SK-N-SH (cell line): ENCODE data around the gene MUC16. TPM values are rescaled to one million over a fixed set of nuclear protein-coding genes. Genes with fewer than 3 reads are reported as not detected.

ENCODE experiments used
- CTCF ChIA-PET: fragments of 300-600, 350-600 bp; formaldehyde crosslinking; extraction: SDS; loops from one replicate; lab custom pipeline; 2021; lab: Yijun Ruan, JAX
- POLR2A ChIA-PET: fragments of 350-600 bp; sonication (Branson Sonifier 250); formaldehyde crosslinking; extraction: SDS; loops from one replicate; lab custom pipeline; 2020; ENCODE audit warnings: antibody characterized with exemption, inconsistent platforms; lab: Yijun Ruan, JAX
- DNase-seq: peaks from one replicate; pipeline ENCODE4 v3.0.0; 2012
- H2AFZ ChIP-seq: fragments of 200-600 bp; sonication (generic); 2 replicates; pipeline ENCODE4 v1.8.1; 2016; ENCODE audit warnings: antibody characterized with exemption, mild to moderate bottlenecking, low read depth
- H3F3A ChIP-seq: fragments of 200-600 bp; sonication (generic); replicated peaks from 2 replicates; pipeline ENCODE3; 2016; ENCODE audit warnings: antibody characterized with exemption, mild to moderate bottlenecking; ENCODE audit not compliant: insufficient read depth
- H3K27ac ChIP-seq, 2 experiments: fragments of 200-500 bp in 1 of 2; fragments of 200-600 bp in 1 of 2; sonication (Bioruptor generic) in 1 of 2; sonication (generic), shearing (Covaris generic) in 1 of 2; 2 replicates each; pipeline versions ENCODE4 v1.5.1 to v1.6.1; 2014 to 2016; ENCODE audit warnings: low read depth in 2 of 2, inconsistent platforms in 1 of 2, low read length in 1 of 2, mild to moderate bottlenecking in 1 of 2, mixed read lengths in 1 of 2
- H3K27me3 ChIP-seq: fragments of 200-600 bp; sonication (generic), shearing (Covaris generic); 2 replicates; pipeline ENCODE4 v1.6.1; 2016; ENCODE audit warnings: mixed run types; ENCODE audit not compliant: insufficient read depth
- H3K36me3 ChIP-seq, 2 experiments: fragments of 200-500 bp in 1 of 2; fragments of 200-600 bp in 1 of 2; sonication (Bioruptor generic) in 1 of 2; sonication (generic) in 1 of 2; replicated peaks in 1 of 2; 2 replicates each; pipeline versions ENCODE3 to v1.5.1; 2014 to 2016; ENCODE audit warnings: low read length in 1 of 2, mild to moderate bottlenecking in 1 of 2; ENCODE audit not compliant: insufficient read depth in 2 of 2, control insufficient read depth in 1 of 2
- H3K4me1 ChIP-seq, 2 experiments: fragments of 200-500 bp in 1 of 2; fragments of 200-600 bp in 1 of 2; sonication (Bioruptor generic) in 1 of 2; sonication (generic), shearing (Covaris generic) in 1 of 2; 2 replicates each; pipeline versions ENCODE4 v1.5.1 to v1.6.1; 2014 to 2016; ENCODE audit warnings: low read depth in 1 of 2, low read length in 1 of 2, mixed run types in 1 of 2; ENCODE audit not compliant: insufficient read depth in 2 of 2, control insufficient read depth in 1 of 2
- H3K4me2 ChIP-seq: fragments of 200-600 bp; sonication (generic), shearing (Covaris generic); 2 replicates; pipeline ENCODE4 v1.6.1; 2017; ENCODE audit warnings: mixed run types
- H3K4me3 ChIP-seq, 2 experiments: fragments of 200-500 bp in 1 of 2; fragments of 200-600 bp in 1 of 2; sonication (Bioruptor generic) in 1 of 2; sonication (generic), shearing (Covaris generic) in 1 of 2; 2 replicates each; pipeline versions ENCODE4 v1.5.1 to v1.8.1; 2014 to 2016; ENCODE audit warnings: low read depth in 2 of 2, inconsistent platforms in 1 of 2, low read length in 1 of 2, mild to moderate bottlenecking in 1 of 2, mixed read lengths in 1 of 2, moderate library complexity in 1 of 2
- H3K79me2 ChIP-seq: fragments of 200-600 bp; sonication (generic); 2 replicates; pipeline ENCODE4 v1.8.1; 2017; ENCODE audit warnings: mild to moderate bottlenecking; ENCODE audit not compliant: insufficient read depth
- H3K9ac ChIP-seq: fragments of 200-600 bp; sonication (generic); 2 replicates; pipeline ENCODE4 v1.6.1; 2017; ENCODE audit warnings: mixed run types
- H3K9me2 ChIP-seq: fragments of 200-600 bp; sonication (generic); 2 replicates; pipeline ENCODE4 v1.6.1; 2017; ENCODE audit warnings: mixed run types
- H3K9me3 ChIP-seq: fragments of 200-600 bp; sonication (generic); 2 replicates; pipeline ENCODE4 v1.6.1; 2017; ENCODE audit warnings: mixed run types, mild to moderate bottlenecking, moderate library complexity
- H4K20me1 ChIP-seq: fragments of 200-600 bp; sonication (generic); 2 replicates; pipeline ENCODE4 v1.6.1; 2017; ENCODE audit warnings: mild to moderate bottlenecking, mixed run types; ENCODE audit not compliant: insufficient read depth
- FOXJ3 ChIP-seq: sonication (generic); formaldehyde crosslinking; IDR thresholded peaks from 2 replicates; pipeline ENCODE4 v1.5.1; 2020; ENCODE audit warnings: mild to moderate bottlenecking, missing genetic modification reagents
- MXI1 ChIP-seq: IDR thresholded peaks from 2 replicates; pipeline ENCODE4 v1.6.1; 2012; ENCODE audit warnings: mild to moderate bottlenecking, low read depth, low read length, improper control_type of control experiment
- NFIC ChIP-seq: IDR thresholded peaks from 2 replicates; pipeline ENCODE4 v1.4.0; 2012; ENCODE audit warnings: borderline replicate concordance
- RFX5 ChIP-seq: IDR thresholded peaks from 2 replicates; pipeline ENCODE4 v1.6.1; 2012; ENCODE audit warnings: mild to moderate bottlenecking, improper control_type of control experiment, low read length
- WGBS: methylation state at CpG from one replicate; pipeline ENCODE4 v1.1.6; 2017; ENCODE audit warnings: low lambda C conversion rate; 5-methylcytosine and 5-hydroxymethylcytosine counted together
- polyA plus RNA-seq, 3 experiments: library from polyadenylated mRNA; depleted of rRNA; stranded (reverse); fragments of >200 nt; gene quantifications; 2 replicates each; pipeline ENCODE4 v1.2.3, GENCODE V29; 2012
- TF ChIP-seq, protein P1 (sequence below): IDR thresholded peaks from 2 replicates; pipeline ENCODE4; 2012

Gene MUC16
- not detected in 2 replicates for polyA plus RNA-seq (2012; rRNA removed)
- not detected in 2 replicates for polyA plus RNA-seq (2012; cell fraction: cytosol; rRNA removed)
- polyA plus RNA-seq (2012; cell fraction: nucleus; rRNA removed): under 0.01 TPM in 2 replicates

GRCh38 chr19:9009935-9010651, at the start of gene MUC16:
TSS of gene MUC16 (minus strand) at chr19:9010409.
- H4K20me1 ChIP-seq: no peaks in the 10 kb centered on the region
- no peaks in the 10 kb centered on the region for H3K4me1 ChIP-seq
- H3K4me2 ChIP-seq: no peak within 1 kb of the TSS
- H3K27ac ChIP-seq: no peak within 1 kb of the TSS
- TF ChIP-seq, protein P1, sequence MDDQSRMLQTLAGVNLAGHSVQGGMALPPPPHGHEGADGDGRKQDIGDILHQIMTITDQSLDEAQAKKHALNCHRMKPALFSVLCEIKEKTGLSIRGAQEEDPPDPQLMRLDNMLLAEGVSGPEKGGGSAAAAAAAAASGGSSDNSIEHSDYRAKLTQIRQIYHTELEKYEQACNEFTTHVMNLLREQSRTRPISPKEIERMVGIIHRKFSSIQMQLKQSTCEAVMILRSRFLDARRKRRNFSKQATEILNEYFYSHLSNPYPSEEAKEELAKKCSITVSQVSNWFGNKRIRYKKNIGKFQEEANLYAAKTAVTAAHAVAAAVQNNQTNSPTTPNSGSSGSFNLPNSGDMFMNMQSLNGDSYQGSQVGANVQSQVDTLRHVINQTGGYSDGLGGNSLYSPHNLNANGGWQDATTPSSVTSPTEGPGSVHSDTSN: no peak
- no peak for TF ChIP-seq FOXJ3
- no peak for TF ChIP-seq RFX5
- TF ChIP-seq MXI1: no peak
- no peak for TF ChIP-seq NFIC
- TF ChIP-seq, all 33 proteins: peak for 0
- Histone ChIP-seq H2AFZ (no peak within 1 kb of the TSS), H3K9me3 (no peaks in the 10 kb centered on the region), H3K79me2 (no peaks in the 10 kb centered on the region), H3K36me3 (no peaks in the 10 kb centered on the region), H3K4me3 (no peak within 1 kb of the TSS), H3F3A (no peaks in the 10 kb centered on the region), H3K27me3 (peaks cover 50% of the 10 kb centered on the region), H3K9me2 (no peaks in the 10 kb centered on the region), H3K9ac (no peak within 1 kb of the TSS)
- 23% methylated on average over 7 of the region's 20 CpGs for WGBS
- ChIA-PET CTCF (no interaction called here), POLR2A (no interaction called here)
- DNase-seq: no peak

DNA sequence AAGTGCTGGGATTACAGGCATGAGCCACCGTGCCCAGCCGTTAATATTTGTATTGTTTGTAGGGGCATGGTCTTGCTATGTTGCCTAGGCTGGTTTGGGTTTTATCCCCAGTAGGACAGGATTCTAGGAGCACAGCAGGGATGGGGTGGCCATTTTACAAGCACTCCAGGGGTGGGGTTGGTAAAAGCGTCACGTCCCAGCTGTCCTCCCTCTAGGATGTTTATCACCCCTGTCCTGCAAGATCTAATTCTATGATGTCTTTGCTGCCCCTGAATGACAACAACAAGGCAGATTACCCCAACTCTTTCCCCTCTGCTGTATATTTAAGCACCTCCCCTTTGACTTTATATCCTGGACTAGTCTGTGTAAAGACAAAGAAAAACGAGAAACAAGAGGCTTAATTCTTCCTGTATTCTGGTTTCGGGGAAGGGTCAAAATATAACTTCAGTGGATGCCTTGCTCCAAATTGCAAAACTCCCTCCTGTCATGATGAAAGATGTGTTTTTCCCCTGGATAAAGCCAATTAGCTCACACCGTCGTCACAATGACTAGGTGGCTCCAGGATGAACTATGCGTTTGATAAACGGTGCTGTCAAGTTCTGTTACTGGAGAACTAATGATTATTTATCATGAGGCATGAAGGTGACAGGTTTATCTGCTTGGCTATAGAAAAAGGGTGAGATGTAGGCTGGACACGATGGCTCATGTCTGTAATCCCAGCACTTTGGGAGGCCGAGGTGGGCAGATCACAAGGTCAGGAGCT, 48.9 kb upstream of the MUC16 start:
- Histone ChIP-seq H3K9me2 (no peaks in the 10 kb centered on the region), H3K27ac (no peak overlapping the region)
- no peak for TF ChIP-seq NFIC
- TF ChIP-seq, protein P1: peak; percentile 34; the same call in 1 of the 2 replicates
- TF ChIP-seq, all 33 proteins: peak for 1
- Histone ChIP-seq H4K20me1 (no peaks in the 10 kb centered on the region), H3K36me3 (no peaks in the 10 kb centered on the region), H3K4me2 (no peak overlapping the region), H2AFZ (no peak overlapping the region), H3K4me3 (no peak overlapping the region), H3K4me1 (peaks cover 0 to 4% of the 10 kb centered on the region in 2 experiments; a peak in 1 of 4 replicates), H3K27me3 (peaks cover 5% of the 10 kb centered on the region; the same call in 1 of the 2 replicates), H3K9me3 (no peaks in the 10 kb centered on the region), H3K79me2 (no peaks in the 10 kb centered on the region), H3F3A (no peaks in the 10 kb centered on the region), H3K9ac (no peak overlapping the region)
- 11% methylated on average over 12 of the region's 12 CpGs for WGBS
- CTCF ChIA-PET: no interaction called here
- DNase-seq: no peak
- POLR2A ChIA-PET: no interaction called here
